A673 (cell line): ENCODE data around the gene MS4A10. TPM values are rescaled to one million over a fixed set of nuclear protein-coding genes. Genes with fewer than 3 reads are reported as not detected.

Source experiments
- BruUV-seq: library from RNA; stranded (reverse); fragments of 400-500 nt; replicated peaks from 2 replicates; lab custom pipeline; 2021; lab: Mats Ljungman, UMichigan
- CTCF ChIA-PET: fragments of 300-600 bp; sonication (Branson Sonifier 250); formaldehyde crosslinking; loops from one replicate; lab custom pipeline; 2022; ENCODE audit warnings: antibody characterized with exemption; lab: Charles Lee
- POLR2A ChIA-PET: fragments of 300-600 bp; sonication (Branson Sonifier 250); formaldehyde crosslinking; loops from one replicate; lab custom pipeline; 2022; ENCODE audit warnings: antibody characterized with exemption; ENCODE audit not compliant: low non-redundant PET; lab: Charles Lee
- DNase-seq: peaks from one replicate; pipeline ENCODE4 v3.0.0-alpha.2; 2015; ENCODE audit warnings: low spot score
- H3K27ac ChIP-seq: fragments of 200-600 bp; sonication (generic); 2 replicates; pipeline ENCODE4 v1.5.1; 2016; ENCODE audit warnings: mixed run types, low read depth, mild to moderate bottlenecking, mixed read lengths, antibody characterized with exemption, low read length; ENCODE audit not compliant: poor library complexity, severe bottlenecking
- H3K27me3 ChIP-seq: fragments of 200-600 bp; sonication (generic); replicated peaks from 2 replicates; pipeline ENCODE4 v1.6.1; 2017; ENCODE audit warnings: mixed run types, low read depth, mild to moderate bottlenecking, mixed read lengths, antibody characterized with exemption, low read length; ENCODE audit not compliant: insufficient read depth, poor library complexity
- H3K36me3 ChIP-seq: fragments of 200-600 bp; sonication (generic); 2 replicates; pipeline ENCODE4 v1.6.1; 2016; ENCODE audit warnings: mixed run types, mild to moderate bottlenecking, mixed read lengths, antibody characterized with exemption, low read length; ENCODE audit not compliant: insufficient read depth, poor library complexity, severe bottlenecking
- H3K4me1 ChIP-seq: fragments of 200-600 bp; sonication (generic); 2 replicates; pipeline ENCODE4 v1.6.1; 2017; ENCODE audit warnings: mixed run types, mild to moderate bottlenecking, mixed read lengths, antibody characterized with exemption, low read length; ENCODE audit not compliant: insufficient read depth, poor library complexity, severe bottlenecking
- H3K4me3 ChIP-seq: fragments of 200-600 bp; sonication (generic); 2 replicates; pipeline ENCODE4 v1.5.1; 2016; ENCODE audit warnings: low read depth, mixed run types, mild to moderate bottlenecking, mixed read lengths, low read length; ENCODE audit not compliant: poor library complexity, severe bottlenecking
- H3K9me3 ChIP-seq: fragments of 200-600 bp; sonication (generic); 2 replicates; pipeline ENCODE4 v1.6.1; 2016; ENCODE audit warnings: mixed run types, low read depth, mild to moderate bottlenecking, mixed read lengths, antibody characterized with exemption, low read length; ENCODE audit not compliant: poor library complexity, severe bottlenecking
- EZH2 ChIP-seq: fragments of 200-600 bp; sonication (generic); IDR thresholded peaks from 2 replicates; pipeline ENCODE4 v1.6.1; 2017; ENCODE audit warnings: borderline replicate concordance, low read depth, mild to moderate bottlenecking, mixed read lengths, antibody characterized with exemption, low read length; ENCODE audit not compliant: poor library complexity, severe bottlenecking
- intact Hi-C: fragments of 100-400 bp; cut with micrococcal nuclease; formaldehyde crosslinking; loops from one replicate; pipeline ENCODE4 v1.10.0; 2022; ENCODE audit not compliant: unreplicated experiment
- total RNA-seq: library from RNA; stranded (reverse); gene quantifications from 2 replicates; pipeline ENCODE4 v1.2.3, GENCODE V29; 2021
- TF ChIP-seq, protein P1 (sequence below): fragments of 300-800, 200-600 bp; sonication (generic); conservative IDR thresholded peaks from 2 replicates; pipeline ENCODE4 v1.5.1; 2017; ENCODE audit warnings: low read depth, mild to moderate bottlenecking, antibody characterized with exemption, low read length, moderate library complexity, mixed read lengths

Gene MS4A10
- total RNA-seq, 1 experiment from 2014 or later: not detected

- intact Hi-C loops: no loop called here
- CTCF ChIA-PET: no interaction called here
These were observed 3.2 kb upstream of the MS4A10 start for GRCh38 chr11:60781981-60782316.

GRCh38 chr11:60782393-60783140 lies 2.6 kb upstream of the MS4A10 start:
- H3K36me3 ChIP-seq: no peaks in the 10 kb centered on the region
- DNase-seq: no peak
- no peaks in the 10 kb centered on the region for H3K27me3 ChIP-seq
- no peak overlapping the region for H3K27ac ChIP-seq
- TF ChIP-seq, protein P1, sequence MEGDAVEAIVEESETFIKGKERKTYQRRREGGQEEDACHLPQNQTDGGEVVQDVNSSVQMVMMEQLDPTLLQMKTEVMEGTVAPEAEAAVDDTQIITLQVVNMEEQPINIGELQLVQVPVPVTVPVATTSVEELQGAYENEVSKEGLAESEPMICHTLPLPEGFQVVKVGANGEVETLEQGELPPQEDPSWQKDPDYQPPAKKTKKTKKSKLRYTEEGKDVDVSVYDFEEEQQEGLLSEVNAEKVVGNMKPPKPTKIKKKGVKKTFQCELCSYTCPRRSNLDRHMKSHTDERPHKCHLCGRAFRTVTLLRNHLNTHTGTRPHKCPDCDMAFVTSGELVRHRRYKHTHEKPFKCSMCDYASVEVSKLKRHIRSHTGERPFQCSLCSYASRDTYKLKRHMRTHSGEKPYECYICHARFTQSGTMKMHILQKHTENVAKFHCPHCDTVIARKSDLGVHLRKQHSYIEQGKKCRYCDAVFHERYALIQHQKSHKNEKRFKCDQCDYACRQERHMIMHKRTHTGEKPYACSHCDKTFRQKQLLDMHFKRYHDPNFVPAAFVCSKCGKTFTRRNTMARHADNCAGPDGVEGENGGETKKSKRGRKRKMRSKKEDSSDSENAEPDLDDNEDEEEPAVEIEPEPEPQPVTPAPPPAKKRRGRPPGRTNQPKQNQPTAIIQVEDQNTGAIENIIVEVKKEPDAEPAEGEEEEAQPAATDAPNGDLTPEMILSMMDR: no peak
- no peak for TF ChIP-seq EZH2
- CTCF ChIA-PET: no interaction called here
- no TSS peak for BruUV-seq
- H3K9me3 ChIP-seq: no peaks in the 10 kb centered on the region
- intact Hi-C loops: no loop called here
- POLR2A ChIA-PET: no interaction called here
- H3K4me3 ChIP-seq: no peak overlapping the region
- no peaks in the 10 kb centered on the region for H3K4me1 ChIP-seq

More at GRCh38 chr11:60781981-60782316, 3.2 kb upstream of the MS4A10 start:
- H3K4me1 ChIP-seq: no peaks in the 10 kb centered on the region
- BruUV-seq: no TSS peak
- POLR2A ChIA-PET: no interaction called here
- TF ChIP-seq EZH2: no peak
- TF ChIP-seq, protein P1: no peak
- no peak overlapping the region for H3K4me3 ChIP-seq
- no peaks in the 10 kb centered on the region for H3K27me3 ChIP-seq
- no peaks in the 10 kb centered on the region for H3K36me3 ChIP-seq
- no peaks in the 10 kb centered on the region for H3K9me3 ChIP-seq
- DNase-seq: no peak
- no peak overlapping the region for H3K27ac ChIP-seq

- Histone ChIP-seq H3K27ac (no peak overlapping the region), H3K4me1 (no peaks in the 10 kb centered on the region), H3K27me3 (no peaks in the 10 kb centered on the region), H3K4me3 (no peak overlapping the region), H3K36me3 (no peaks in the 10 kb centered on the region), H3K9me3 (no peaks in the 10 kb centered on the region)
- TF ChIP-seq, protein P1: no peak
- TF ChIP-seq EZH2: no peak
- ChIA-PET POLR2A (no interaction called here), CTCF (no interaction called here)
- no peak for DNase-seq
- intact Hi-C loops: no loop called here
- BruUV-seq: no TSS peak
These were observed 2.0 kb upstream of the MS4A10 start for GRCh38 chr11:60783141-60783484.
